Measurements from ENCODE around the gene ZCCHC18. TPM values are rescaled to one million over a fixed set of nuclear protein-coding genes. Genes with fewer than 3 reads are reported as not detected.
"Not testable (repeated sequence)": the region's sequence is repeated elsewhere in the genome, so short reads cannot be mapped to it uniquely, and the experiment has no call there.

ZCCHC18 gene
- total RNA-seq = 0.79 TPM
- polyA plus RNA-seq (ENCODE audit: insufficient read depth, low read depth, low replicate concordance) = 3.3 TPM
- long read RNA-seq, donor 1, partial matches to known transcripts = 0 of 3 reads
- long read RNA-seq, donor 1, other reads (novel, unspliced or antisense) = 0 of 3 reads
- long read RNA-seq, donor 2, partial matches to known transcripts = 0 of 2 reads
- long read RNA-seq, donor 2, other reads (novel, unspliced or antisense) = 0 of 2 reads
- long read RNA-seq, donor 3, partial matches to known transcripts = 0 of 1 reads
- long read RNA-seq, donor 3, other reads (novel, unspliced or antisense) = 0 of 1 reads
- long read RNA-seq, donor 4, partial matches to known transcripts = 0 of 2 reads
- long read RNA-seq, donor 4, other reads (novel, unspliced or antisense) = 0 of 2 reads
- long read RNA-seq, donor 5 = 0 reads
- long read RNA-seq, donor 6, partial matches to known transcripts = 7 of 7 reads
- long read RNA-seq, donor 6, other reads (novel, unspliced or antisense) = 0 of 7 reads
- long read RNA-seq, donor 7 = 0 reads
- long read RNA-seq, donor 8, partial matches to known transcripts = 0 of 4 reads
- long read RNA-seq, donor 8, other reads (novel, unspliced or antisense) = 0 of 4 reads
- long read RNA-seq, donor 9, partial matches to known transcripts = 0 of 1 reads
- long read RNA-seq, donor 9, other reads (novel, unspliced or antisense) = 0 of 1 reads
- long read RNA-seq, donor 10, partial matches to known transcripts = 0 of 1 reads
- long read RNA-seq, donor 10, other reads (novel, unspliced or antisense) = 0 of 1 reads

GRCh38 chrX:104112326-104112951 lies at the start of gene ZCCHC18:
TSS of gene ZCCHC18 (plus strand) at chrX:104112523. CDS start at chrX:104114112, 1,589 bp downstream.
- DNase-seq (peak; percentile 83 to 89 (median 86)), FAIRE-seq (no peak)
- Histone ChIP-seq H3K4me1 (ENCODE audit: control insufficient read depth in 2 of 3, insufficient read depth in 2 of 3, low read depth in 1 of 3, low read length in 3 of 3) (peaks cover 0 to 3% (median 0%) of the 10 kb centered on the region in 3 donors), H3K9ac (ENCODE audit: low read length in 3 of 3) (peak within 1 kb of the TSS in 2 of 3 donors; percentile 40 to 44), H3K27ac (ENCODE audit: low read depth in 2 of 2, low read length in 2 of 2) (no peak within 1 kb of the TSS), H3K9me3 (ENCODE audit: control insufficient read depth in 2 of 3, insufficient read depth in 1 of 3, low read length in 3 of 3) (no peaks in the 10 kb centered on the region), H3K4me3 (ENCODE audit: low read length in 3 of 3) (peak within 1 kb of the TSS; percentile 42 to 73 (median 55)), H3K36me3 (ENCODE audit: control insufficient read depth in 2 of 3, insufficient read depth in 3 of 3, low read length in 3 of 3) (no peaks in the 10 kb centered on the region), H3K27me3 (ENCODE audit: control insufficient read depth, insufficient read depth, low read length) (no peaks in the 10 kb centered on the region)
- no peak for TF ChIP-seq CTCF (IDR thresholded peaks at IDR 0.05; ENCODE audit: borderline replicate concordance, extremely low read depth, insufficient read depth)
- intact Hi-C loops (cut with DNase I) = no loop called here

GRCh38 chrX:104062636-104063035 lies 49.7 kb upstream of the ZCCHC18 start:
- H3K9ac ChIP-seq (ENCODE audit: low read length in 3 of 3); H3K36me3 ChIP-seq (ENCODE audit: control insufficient read depth in 2 of 3, insufficient read depth in 3 of 3, low read length in 3 of 3); intact Hi-C loops (cut with DNase I); H3K27me3 ChIP-seq (ENCODE audit: control insufficient read depth, insufficient read depth, low read length); H3K9me3 ChIP-seq (ENCODE audit: control insufficient read depth in 2 of 3, insufficient read depth in 1 of 3, low read length in 3 of 3); H3K4me1 ChIP-seq (ENCODE audit: control insufficient read depth in 2 of 3, insufficient read depth in 2 of 3, low read depth in 1 of 3, low read length in 3 of 3); FAIRE-seq; DNase-seq; H3K4me3 ChIP-seq (ENCODE audit: low read length in 3 of 3); H3K27ac ChIP-seq (ENCODE audit: low read depth in 2 of 2, low read length in 2 of 2): not testable (repeated sequence)

GRCh38 chrX:104075778-104076445 lies 36.4 kb upstream of the ZCCHC18 start, which contains the start of gene TMSB15C:
TSS of gene TMSB15C (minus strand) at chrX:104076236.
- FAIRE-seq; DNase-seq; H3K27ac ChIP-seq (ENCODE audit: low read depth in 2 of 2, low read length in 2 of 2); intact Hi-C loops (cut with DNase I); H3K36me3 ChIP-seq (ENCODE audit: control insufficient read depth in 2 of 3, insufficient read depth in 3 of 3, low read length in 3 of 3); H3K4me3 ChIP-seq (ENCODE audit: low read length in 3 of 3); H3K4me1 ChIP-seq (ENCODE audit: control insufficient read depth in 2 of 3, insufficient read depth in 2 of 3, low read depth in 1 of 3, low read length in 3 of 3); H3K9me3 ChIP-seq (ENCODE audit: control insufficient read depth in 2 of 3, insufficient read depth in 1 of 3, low read length in 3 of 3); H3K9ac ChIP-seq (ENCODE audit: low read length in 3 of 3); H3K27me3 ChIP-seq (ENCODE audit: control insufficient read depth, insufficient read depth, low read length): not testable (repeated sequence)

- not testable (repeated sequence) for H3K36me3 ChIP-seq (ENCODE audit: control insufficient read depth in 2 of 3, insufficient read depth in 3 of 3, low read length in 3 of 3)
Observed at GRCh38 chrX:104077854-104078253, 34.5 kb upstream of the ZCCHC18 start.

More at GRCh38 chrX:104077854-104078253, 34.5 kb upstream of the ZCCHC18 start:
- H3K9me3 ChIP-seq (ENCODE audit: control insufficient read depth in 2 of 3, insufficient read depth in 1 of 3, low read length in 3 of 3); DNase-seq; intact Hi-C loops (cut with DNase I); H3K9ac ChIP-seq (ENCODE audit: low read length in 3 of 3); H3K27ac ChIP-seq (ENCODE audit: low read depth in 2 of 2, low read length in 2 of 2); H3K4me3 ChIP-seq (ENCODE audit: low read length in 3 of 3); H3K4me1 ChIP-seq (ENCODE audit: control insufficient read depth in 2 of 3, insufficient read depth in 2 of 3, low read depth in 1 of 3, low read length in 3 of 3); FAIRE-seq; H3K27me3 ChIP-seq (ENCODE audit: control insufficient read depth, insufficient read depth, low read length): not testable (repeated sequence)
